Measurements from ENCODE around the gene SEMA3G. TPM values are rescaled to one million over a fixed set of nuclear protein-coding genes. Genes with fewer than 3 reads are reported as not detected.

The SEMA3G gene
- total RNA-seq, 6 experiments from 2014 or later = 0.60 to 2.8 (median 0.80) TPM

- ATAC-seq = peak in 1 of 4 donors; percentile 13
- no CpG with 5 or more reads among the region's 6 CpGs for whole genome bisulfite sequencing (ENCODE audit: insufficient coverage, low coverage, low lambda C conversion rate, missing lambda C conversion rate)
- no peaks in the 10 kb centered on the region for H3K36me3 ChIP-seq
- H3K4me3 ChIP-seq = no peak overlapping the region
- no peaks in the 10 kb centered on the region for H3K9me3 ChIP-seq
- intact Hi-C loops (cut with DNase I) = no loop called here
- no peaks in the 10 kb centered on the region for H3K27me3 ChIP-seq
- H3K27ac ChIP-seq = no peak overlapping the region
- DNase-seq = no peak
- TF ChIP-seq CTCF (IDR thresholded peaks at IDR 0.05) = no peak
- no peak for TF ChIP-seq POLR2A (IDR thresholded peaks at IDR 0.05)
- H3K4me1 ChIP-seq = no peaks in the 10 kb centered on the region
Observed at GRCh38 chr3:52438104-52438376, 6.9 kb downstream of the SEMA3G start.

- intact Hi-C loops (cut with DNase I) = no loop called here
- DNase-seq (peak in 2 of 3 donors; percentile 44 to 47), ATAC-seq (peak in 1 of 4 donors; percentile 4)
- Histone ChIP-seq H3K36me3 (no peaks in the 10 kb centered on the region), H3K4me1 (no peaks in the 10 kb centered on the region), H3K27me3 (no peaks in the 10 kb centered on the region), H3K4me3 (no peak overlapping the region), H3K9me3 (no peaks in the 10 kb centered on the region), H3K27ac (no peak overlapping the region)
- no peak for TF ChIP-seq CTCF (IDR thresholded peaks at IDR 0.05)
- no peak for TF ChIP-seq POLR2A (IDR thresholded peaks at IDR 0.05)
- 100% methylated on average over 2 of the region's 15 CpGs for WGBS (ENCODE audit: insufficient coverage, low coverage, low lambda C conversion rate, missing lambda C conversion rate)
Observed at GRCh38 chr3:52437326-52438103, 7.4 kb downstream of the SEMA3G start.

- no peak overlapping the region for H3K27ac ChIP-seq
- WGBS (ENCODE audit: insufficient coverage, low coverage, low lambda C conversion rate, missing lambda C conversion rate) = 80% methylated on average over 1 of the region's 13 CpGs
- H3K9me3 ChIP-seq = no peaks in the 10 kb centered on the region
- intact Hi-C loops (cut with DNase I) = no loop called here
- no peaks in the 10 kb centered on the region for H3K4me1 ChIP-seq
- no peaks in the 10 kb centered on the region for H3K36me3 ChIP-seq
- H3K27me3 ChIP-seq = no peaks in the 10 kb centered on the region
- TF ChIP-seq CTCF (IDR thresholded peaks at IDR 0.05) (no peak), POLR2A (IDR thresholded peaks at IDR 0.05) (no peak)
- H3K4me3 ChIP-seq = no peak overlapping the region
- ATAC-seq = no peak
- peak in 2 of 3 donors; percentile 40 to 41 for DNase-seq
Observed at GRCh38 chr3:52436500-52437149, 8.3 kb downstream of the SEMA3G start.

GRCh38 chr3:52435246-52436101 lies 9.4 kb downstream of the SEMA3G start:
- 92% methylated on average over 13 of the region's 32 CpGs for WGBS (ENCODE audit: insufficient coverage, low coverage, low lambda C conversion rate, missing lambda C conversion rate)
- peak in 2 of 3 donors; percentile 44 to 48 for DNase-seq

More at GRCh38 chr3:52435246-52436101, 9.4 kb downstream of the SEMA3G start:
- no peak overlapping the region for H3K4me3 ChIP-seq
- no peaks in the 10 kb centered on the region for H3K4me1 ChIP-seq
- ATAC-seq = no peak
- TF ChIP-seq POLR2A (IDR thresholded peaks at IDR 0.05) (no peak), CTCF (IDR thresholded peaks at IDR 0.05) (no peak)
- no peaks in the 10 kb centered on the region for H3K27me3 ChIP-seq
- H3K27ac ChIP-seq = no peak overlapping the region
- H3K9me3 ChIP-seq = no peaks in the 10 kb centered on the region
- intact Hi-C loops (cut with DNase I) = no loop called here
- H3K36me3 ChIP-seq = no peaks in the 10 kb centered on the region

Data from right lobe of liver (tissue), 6 donors.